Neuronal stem cell (in vitro differentiated cells): ENCODE data around the gene CDK14.

ENCODE experiments used
- DNase-seq: peaks from one replicate; pipeline ENCODE4 v3.0.0-alpha.2; 2013; ENCODE audit warnings: low spot score
- H2AFZ ChIP-seq: one replicate; pipeline ENCODE4 v1.6.1; 2013; ENCODE audit warnings: mild to moderate bottlenecking, low read length, inconsistent platforms
- H2AK5ac ChIP-seq: 2 replicates; pipeline ENCODE4 v1.6.1; 2013; ENCODE audit warnings: low read depth, mild to moderate bottlenecking, inconsistent platforms, low read length, moderate library complexity, mixed read lengths
- H2BK120ac ChIP-seq: 2 replicates; pipeline ENCODE4 v1.6.1; 2013; ENCODE audit warnings: low read depth, mild to moderate bottlenecking, inconsistent platforms, low read length, moderate library complexity, mixed read lengths
- H2BK12ac ChIP-seq: one replicate; pipeline ENCODE4 v1.6.1; 2013; ENCODE audit warnings: low read length, inconsistent platforms
- H2BK15ac ChIP-seq: 2 replicates; pipeline ENCODE4 v1.6.1; 2013; ENCODE audit warnings: mild to moderate bottlenecking, low read length, inconsistent platforms, mixed read lengths
- H2BK5ac ChIP-seq: one replicate; pipeline ENCODE4 v1.6.1; 2013; ENCODE audit warnings: inconsistent platforms, mild to moderate bottlenecking, low read length, moderate library complexity
- H3K14ac ChIP-seq: one replicate; pipeline ENCODE4 v1.6.1; 2013; ENCODE audit warnings: low read length, inconsistent platforms
- H3K18ac ChIP-seq: 2 replicates; pipeline ENCODE4 v1.6.1; 2013; ENCODE audit warnings: low read length, inconsistent platforms
- H3K23ac ChIP-seq: 2 replicates; pipeline ENCODE4 v1.6.1; 2013; ENCODE audit warnings: low read depth, mild to moderate bottlenecking, mixed read lengths, low read length, inconsistent platforms; ENCODE audit not compliant: poor library complexity
- H3K27ac ChIP-seq: replicated peaks from 3 replicates; pipeline ENCODE4 v1.5.1; 2013; ENCODE audit warnings: low read length, inconsistent platforms
- H3K27me3 ChIP-seq, 3 experiments: 2 replicates each; pipeline ENCODE4 v1.6.1; 2013; ENCODE audit warnings: low read length in 3 of 3, mild to moderate bottlenecking in 2 of 3, inconsistent platforms in 1 of 3, low read depth in 1 of 3, mixed read lengths in 1 of 3, moderate library complexity in 1 of 3; ENCODE audit not compliant: control insufficient read depth in 3 of 3, insufficient read depth in 3 of 3
- H3K36me3 ChIP-seq, 2 donors: replicated peaks in 1 of 2; 2 replicates each; pipeline ENCODE4 v1.6.1; 2013; ENCODE audit warnings: low read length in 2 of 2; ENCODE audit not compliant: control insufficient read depth in 2 of 2, insufficient read depth in 2 of 2
- H3K4ac ChIP-seq: 2 replicates; pipeline ENCODE4 v1.6.1; 2013; ENCODE audit warnings: inconsistent platforms, mild to moderate bottlenecking, low read length, moderate library complexity
- H3K4me1 ChIP-seq, 2 donors: 1 replicate in 1 of 2; 2 replicates in 1 of 2; pipeline ENCODE4 v1.6.1; 2013; ENCODE audit warnings: low read length in 2 of 2, low read depth in 1 of 2; ENCODE audit not compliant: control insufficient read depth in 2 of 2, insufficient read depth in 1 of 2
- H3K4me2 ChIP-seq: one replicate; pipeline ENCODE4 v1.6.1; 2013; ENCODE audit warnings: mild to moderate bottlenecking, low read length, inconsistent platforms; ENCODE audit not compliant: insufficient read depth, poor library complexity, severe bottlenecking
- H3K4me3 ChIP-seq, 2 donors: 2 replicates each; pipeline ENCODE4 v1.5.1; 2013; ENCODE audit warnings: low read length in 2 of 2, mild to moderate bottlenecking in 2 of 2, inconsistent platforms in 1 of 2, moderate library complexity in 1 of 2
- H3K79me1 ChIP-seq: one replicate; pipeline ENCODE4 v1.6.1; 2013; ENCODE audit warnings: low read depth, mild to moderate bottlenecking, inconsistent platforms, low read length, moderate library complexity
- H3K9ac ChIP-seq: one replicate; pipeline ENCODE4 v1.6.1; 2013; ENCODE audit warnings: mild to moderate bottlenecking, low read depth, low read length, inconsistent platforms; ENCODE audit not compliant: poor library complexity
- H3K9me3 ChIP-seq, 2 donors: replicated peaks in 1 of 2; 2 replicates each; pipeline versions ENCODE3 to v1.6.1; 2013; ENCODE audit warnings: low read length in 2 of 2, mild to moderate bottlenecking in 2 of 2, inconsistent platforms in 1 of 2, low read depth in 1 of 2, mixed read lengths in 1 of 2, moderate library complexity in 1 of 2; ENCODE audit not compliant: control insufficient read depth in 2 of 2, insufficient read depth in 1 of 2
- H4K8ac ChIP-seq: one replicate; pipeline ENCODE4 v1.6.1; 2013; ENCODE audit warnings: low read depth, mild to moderate bottlenecking, inconsistent platforms, low read length, moderate library complexity
- H4K91ac ChIP-seq: one replicate; pipeline ENCODE4 v1.6.1; 2013; ENCODE audit warnings: low read length, low read depth, mild to moderate bottlenecking, inconsistent platforms; ENCODE audit not compliant: poor library complexity
- WGBS, 2 donors: extraction: QIAGEN DNeasy Blood & Tissue Kit; methylation state at CpG; one replicate each; pipeline ENCODE4 v1.1.7; 2013; ENCODE audit warnings: missing lambda C conversion rate in 2 of 2, mixed read lengths in 1 of 2; ENCODE audit not compliant: insufficient read length in 2 of 2, insufficient replicate concordance in 1 of 2; ENCODE audit errors: extremely low coverage in 2 of 2; 5-methylcytosine and 5-hydroxymethylcytosine counted together

CDK14 gene

GRCh38 chr7:91005024-91005423 lies 408.9 kb downstream of the CDK14 start:
- no CpG with 5 or more reads among the region's 4 CpGs for WGBS, 2 donors
- H3K36me3 ChIP-seq, result peaks cover 0 to 5% of the 10 kb centered on the region in 2 donors

GRCh38 chr7:91005841-91006240 lies 409.7 kb downstream of the CDK14 start:
- no peak overlapping the region for H3K4me2 ChIP-seq
- no peak overlapping the region for H2AFZ ChIP-seq
- H3K4me1 ChIP-seq, result no peaks in the 10 kb centered on the region
- H3K27ac ChIP-seq, result no peak overlapping the region
- H3K4me3 ChIP-seq, result no peak overlapping the region
- H2BK5ac ChIP-seq, result no peak overlapping the region
- H3K27me3 ChIP-seq, result no peaks in the 10 kb centered on the region
- no peak overlapping the region for H4K91ac ChIP-seq
- H2AK5ac ChIP-seq, result no peak overlapping the region
- DNase-seq, result no peak
- no peak overlapping the region for H3K18ac ChIP-seq
- H3K9me3 ChIP-seq, result no peaks in the 10 kb centered on the region
- no CpG with 5 or more reads among the region's 9 CpGs for WGBS, 2 donors
- H3K9ac ChIP-seq, result no peak overlapping the region
- no peak overlapping the region for H3K4ac ChIP-seq
- H3K23ac ChIP-seq, result no peak overlapping the region
- H3K79me1 ChIP-seq, result peaks cover 3% of the 10 kb centered on the region
- no peak overlapping the region for H3K14ac ChIP-seq
- H2BK15ac ChIP-seq, result no peak overlapping the region
- H2BK120ac ChIP-seq, result no peak overlapping the region
- H3K36me3 ChIP-seq, result peaks cover 0 to 5% of the 10 kb centered on the region in 2 donors
- no peak overlapping the region for H2BK12ac ChIP-seq
- H4K8ac ChIP-seq, result no peak overlapping the region

More at GRCh38 chr7:91005024-91005423, 408.9 kb downstream of the CDK14 start:
- H3K4ac ChIP-seq, result no peak overlapping the region
- no peaks in the 10 kb centered on the region for H3K9me3 ChIP-seq
- H2BK15ac ChIP-seq, result no peak overlapping the region
- no peak overlapping the region for H3K4me3 ChIP-seq
- H2AFZ ChIP-seq, result no peak overlapping the region
- H2BK5ac ChIP-seq, result no peak overlapping the region
- no peak overlapping the region for H3K9ac ChIP-seq
- no peak overlapping the region for H2BK120ac ChIP-seq
- no peak for DNase-seq
- peaks cover 3% of the 10 kb centered on the region for H3K79me1 ChIP-seq
- H3K4me1 ChIP-seq, result peaks cover 0 to 2% of the 10 kb centered on the region in 2 donors
- H3K18ac ChIP-seq, result peak overlapping the region; percentile 53
- H4K91ac ChIP-seq, result no peak overlapping the region
- peak overlapping the region; percentile 49 for H3K23ac ChIP-seq
- H3K4me2 ChIP-seq, result no peak overlapping the region
- no peak overlapping the region for H2BK12ac ChIP-seq
- H3K27ac ChIP-seq, result no peak overlapping the region
- H2AK5ac ChIP-seq, result no peak overlapping the region
- no peak overlapping the region for H3K14ac ChIP-seq
- no peak overlapping the region for H4K8ac ChIP-seq
- no peaks in the 10 kb centered on the region for H3K27me3 ChIP-seq

- H3K4me1 ChIP-seq, result no peaks in the 10 kb centered on the region
- H2BK15ac ChIP-seq, result no peak overlapping the region
- H3K27ac ChIP-seq, result no peak overlapping the region
- H3K14ac ChIP-seq, result no peak overlapping the region
- DNase-seq, result no peak
- H4K8ac ChIP-seq, result no peak overlapping the region
- no peak overlapping the region for H3K4ac ChIP-seq
- H2BK5ac ChIP-seq, result no peak overlapping the region
- no peak overlapping the region for H3K18ac ChIP-seq
- H2AK5ac ChIP-seq, result no peak overlapping the region
- H2AFZ ChIP-seq, result no peak overlapping the region
- peaks cover 3% of the 10 kb centered on the region for H3K79me1 ChIP-seq
- H3K9me3 ChIP-seq, result no peaks in the 10 kb centered on the region
- no peak overlapping the region for H2BK12ac ChIP-seq
- WGBS, 2 donors, result no CpG with 5 or more reads among the region's 1 CpG
- no peaks in the 10 kb centered on the region for H3K27me3 ChIP-seq
- no peak overlapping the region for H3K4me2 ChIP-seq
- no peak overlapping the region for H4K91ac ChIP-seq
- no peak overlapping the region for H3K9ac ChIP-seq
- peaks cover 0 to 5% of the 10 kb centered on the region in 2 donors for H3K36me3 ChIP-seq
- H2BK120ac ChIP-seq, result no peak overlapping the region
- no peak overlapping the region for H3K23ac ChIP-seq
- H3K4me3 ChIP-seq, result no peak overlapping the region
Observed at GRCh38 chr7:91007371-91007770, 411.2 kb downstream of the CDK14 start.

- no peak overlapping the region for H3K4ac ChIP-seq
- H3K4me1 ChIP-seq, result no peaks in the 10 kb centered on the region
- no peak overlapping the region for H3K23ac ChIP-seq
- no peaks in the 10 kb centered on the region for H3K27me3 ChIP-seq
- no peak overlapping the region for H3K4me3 ChIP-seq
- H4K8ac ChIP-seq, result no peak overlapping the region
- no peak overlapping the region for H3K18ac ChIP-seq
- no peak overlapping the region for H3K4me2 ChIP-seq
- no peaks in the 10 kb centered on the region for H3K36me3 ChIP-seq
- H3K27ac ChIP-seq, result no peak overlapping the region
- H2AFZ ChIP-seq, result no peak overlapping the region
- no peak overlapping the region for H4K91ac ChIP-seq
- no peaks in the 10 kb centered on the region for H3K79me1 ChIP-seq
- WGBS, 2 donors, result no CpG with 5 or more reads among the region's 1 CpG
- no peak for DNase-seq
- no peak overlapping the region for H3K9ac ChIP-seq
- no peak overlapping the region for H3K14ac ChIP-seq
- H2BK12ac ChIP-seq, result no peak overlapping the region
- no peaks in the 10 kb centered on the region for H3K9me3 ChIP-seq
- no peak overlapping the region for H2BK5ac ChIP-seq
- no peak overlapping the region for H2BK120ac ChIP-seq
- H2AK5ac ChIP-seq, result no peak overlapping the region
- no peak overlapping the region for H2BK15ac ChIP-seq
Observed at GRCh38 chr7:91013078-91013477, 417.0 kb downstream of the CDK14 start.
